GM20000 (cell line): ENCODE measurements around the gene PPP2R5C.

Experiments used
- DNase-seq: peaks from one replicate; pipeline ENCODE4 v3.0.0; 2012; ENCODE audit warnings: low spot score
- TF ChIP-seq, protein P1 (sequence below): IDR thresholded peaks from 2 replicates; pipeline ENCODE4 v1.5.1; 2012; ENCODE audit warnings: mild to moderate bottlenecking, control low read depth; ENCODE audit errors: extremely low read depth, missing control alignments

Gene PPP2R5C

DNA sequence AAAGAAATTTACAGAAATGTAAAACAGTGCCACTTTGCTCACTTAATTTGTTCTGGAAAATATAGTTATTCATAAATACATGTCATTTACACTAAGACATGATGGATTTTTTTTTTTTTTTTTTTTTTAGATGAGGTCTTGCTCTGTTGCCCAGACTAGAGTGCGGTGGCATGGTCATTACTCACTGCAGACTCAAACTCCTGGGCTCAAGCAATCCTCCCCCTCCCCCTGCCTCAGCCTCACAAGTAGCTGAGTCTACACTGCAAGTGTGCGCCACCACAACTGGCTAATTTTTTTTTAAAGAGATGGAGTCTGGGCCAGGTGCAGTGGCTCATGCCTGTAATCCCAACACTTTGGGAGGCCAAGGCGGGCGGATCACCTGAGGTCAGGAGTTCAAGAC lies 101.2 kb downstream of the PPP2R5C start:
- no peak for DNase-seq
- TF ChIP-seq, protein P1, sequence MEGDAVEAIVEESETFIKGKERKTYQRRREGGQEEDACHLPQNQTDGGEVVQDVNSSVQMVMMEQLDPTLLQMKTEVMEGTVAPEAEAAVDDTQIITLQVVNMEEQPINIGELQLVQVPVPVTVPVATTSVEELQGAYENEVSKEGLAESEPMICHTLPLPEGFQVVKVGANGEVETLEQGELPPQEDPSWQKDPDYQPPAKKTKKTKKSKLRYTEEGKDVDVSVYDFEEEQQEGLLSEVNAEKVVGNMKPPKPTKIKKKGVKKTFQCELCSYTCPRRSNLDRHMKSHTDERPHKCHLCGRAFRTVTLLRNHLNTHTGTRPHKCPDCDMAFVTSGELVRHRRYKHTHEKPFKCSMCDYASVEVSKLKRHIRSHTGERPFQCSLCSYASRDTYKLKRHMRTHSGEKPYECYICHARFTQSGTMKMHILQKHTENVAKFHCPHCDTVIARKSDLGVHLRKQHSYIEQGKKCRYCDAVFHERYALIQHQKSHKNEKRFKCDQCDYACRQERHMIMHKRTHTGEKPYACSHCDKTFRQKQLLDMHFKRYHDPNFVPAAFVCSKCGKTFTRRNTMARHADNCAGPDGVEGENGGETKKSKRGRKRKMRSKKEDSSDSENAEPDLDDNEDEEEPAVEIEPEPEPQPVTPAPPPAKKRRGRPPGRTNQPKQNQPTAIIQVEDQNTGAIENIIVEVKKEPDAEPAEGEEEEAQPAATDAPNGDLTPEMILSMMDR, result no peak

GRCh38 chr14:101865288-101865687 lies 103.8 kb downstream of the PPP2R5C start:
- no peak for DNase-seq
- TF ChIP-seq, protein P1, result no peak

- no peak for DNase-seq
- TF ChIP-seq, protein P1, result no peak
Observed at GRCh38 chr14:101867854-101868253, 106.3 kb downstream of the PPP2R5C start.

- DNase-seq, result no peak
Observed at GRCh38 chr14:101869217-101869616, 107.7 kb downstream of the PPP2R5C start.

GRCh38 chr14:101870273-101870939 lies 108.9 kb downstream of the PPP2R5C start:
- no peak for DNase-seq
- TF ChIP-seq, protein P1, result no peak

More at GRCh38 chr14:101869217-101869616, 107.7 kb downstream of the PPP2R5C start:
- TF ChIP-seq, protein P1, result no peak

GRCh38 chr14:101872346-101872745 lies 110.8 kb downstream of the PPP2R5C start:
- TF ChIP-seq, protein P1, result no peak
- DNase-seq, result no peak

- TF ChIP-seq, protein P1, result no peak
- no peak for DNase-seq
Observed at GRCh38 chr14:101873076-101873825, 111.7 kb downstream of the PPP2R5C start.
